ENCODE results near the gene PLXDC1.
"Not testable (repeated sequence)": the region's sequence is repeated elsewhere in the genome, so short reads cannot be mapped to it uniquely, and the experiment has no call there.

The PLXDC1 gene

DNA sequence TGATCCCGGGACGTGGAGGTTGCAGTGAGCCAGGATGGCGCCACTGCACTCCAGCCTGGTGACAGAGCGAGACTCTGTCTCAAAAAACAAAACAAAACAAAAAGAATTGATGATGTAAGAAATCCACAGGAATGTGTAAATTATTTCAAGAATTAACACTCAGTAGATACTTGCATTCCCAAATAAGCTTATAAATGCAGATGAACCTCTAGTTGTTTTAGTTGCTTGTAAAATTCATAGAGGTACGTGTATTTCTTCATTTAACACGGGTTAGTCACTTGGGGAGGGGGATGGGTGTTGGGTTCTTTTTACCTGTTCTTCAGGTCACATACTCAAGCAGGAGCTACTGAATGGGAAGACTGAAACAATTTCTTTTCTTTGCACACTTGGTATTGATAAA lies 128.5 kb downstream of the PLXDC1 start:
- Histone ChIP-seq H3K27me3 (ENCODE audit: insufficient read depth, insufficient read length) (peaks cover 23% of the 10 kb centered on the region), H3K9ac (ENCODE audit: insufficient read length, low read depth) (no peak overlapping the region)

DNA sequence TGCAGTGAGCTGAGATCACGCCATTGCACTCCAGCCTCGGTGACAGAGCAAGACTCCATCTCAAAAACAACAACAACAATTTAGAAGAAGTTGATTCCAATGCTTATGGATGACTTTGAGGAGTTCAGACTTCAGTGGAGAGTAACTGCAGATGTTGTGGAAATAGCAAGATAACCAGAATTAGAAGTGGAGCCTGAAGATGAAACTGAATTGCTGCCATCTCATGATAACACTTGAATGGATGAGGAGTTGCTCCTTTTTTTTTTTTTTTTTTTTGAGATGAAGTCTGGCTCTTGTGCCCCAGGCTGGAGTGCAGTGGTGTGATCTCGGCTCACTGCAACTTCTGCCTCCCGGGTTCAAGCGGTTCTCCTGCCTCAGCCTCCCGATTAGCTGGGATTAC lies 131.4 kb downstream of the PLXDC1 start:
- not testable (repeated sequence) for H3K36me3 ChIP-seq (ENCODE audit: insufficient read depth, insufficient read length, low read length); H3K4me1 ChIP-seq (ENCODE audit: insufficient read depth, insufficient read length); DNase-seq (ENCODE audit: low read depth, low spot score); H3K9me3 ChIP-seq (ENCODE audit: insufficient read depth, low read length); H3K27me3 ChIP-seq (ENCODE audit: insufficient read depth, insufficient read length); H3K9ac ChIP-seq (ENCODE audit: insufficient read length, low read depth); H3K4me3 ChIP-seq (ENCODE audit: insufficient read length, low read depth)

More for the DNA sequence above, 128.5 kb downstream of the PLXDC1 start:
- no peaks in the 10 kb centered on the region for H3K4me1 ChIP-seq (ENCODE audit: insufficient read depth, insufficient read length)
- DNase-seq (ENCODE audit: low read depth, low spot score), result no peak
- H3K9me3 ChIP-seq (ENCODE audit: insufficient read depth, low read length), result no peaks in the 10 kb centered on the region
- no peak overlapping the region for H3K4me3 ChIP-seq (ENCODE audit: insufficient read length, low read depth)
- no peaks in the 10 kb centered on the region for H3K36me3 ChIP-seq (ENCODE audit: insufficient read depth, insufficient read length, low read length)
- TF ChIP-seq YY1 (IDR thresholded peaks at IDR 0.05; ENCODE audit: insufficient read depth, insufficient read length), result no peak
- TF ChIP-seq SUZ12 (IDR thresholded peaks at IDR 0.05; ENCODE audit: extremely low read depth, insufficient read depth, insufficient read length), result no peak
- no peak for TF ChIP-seq ZNF274 (IDR thresholded peaks at IDR 0.05; ENCODE audit: low read depth, low read length)

DNA sequence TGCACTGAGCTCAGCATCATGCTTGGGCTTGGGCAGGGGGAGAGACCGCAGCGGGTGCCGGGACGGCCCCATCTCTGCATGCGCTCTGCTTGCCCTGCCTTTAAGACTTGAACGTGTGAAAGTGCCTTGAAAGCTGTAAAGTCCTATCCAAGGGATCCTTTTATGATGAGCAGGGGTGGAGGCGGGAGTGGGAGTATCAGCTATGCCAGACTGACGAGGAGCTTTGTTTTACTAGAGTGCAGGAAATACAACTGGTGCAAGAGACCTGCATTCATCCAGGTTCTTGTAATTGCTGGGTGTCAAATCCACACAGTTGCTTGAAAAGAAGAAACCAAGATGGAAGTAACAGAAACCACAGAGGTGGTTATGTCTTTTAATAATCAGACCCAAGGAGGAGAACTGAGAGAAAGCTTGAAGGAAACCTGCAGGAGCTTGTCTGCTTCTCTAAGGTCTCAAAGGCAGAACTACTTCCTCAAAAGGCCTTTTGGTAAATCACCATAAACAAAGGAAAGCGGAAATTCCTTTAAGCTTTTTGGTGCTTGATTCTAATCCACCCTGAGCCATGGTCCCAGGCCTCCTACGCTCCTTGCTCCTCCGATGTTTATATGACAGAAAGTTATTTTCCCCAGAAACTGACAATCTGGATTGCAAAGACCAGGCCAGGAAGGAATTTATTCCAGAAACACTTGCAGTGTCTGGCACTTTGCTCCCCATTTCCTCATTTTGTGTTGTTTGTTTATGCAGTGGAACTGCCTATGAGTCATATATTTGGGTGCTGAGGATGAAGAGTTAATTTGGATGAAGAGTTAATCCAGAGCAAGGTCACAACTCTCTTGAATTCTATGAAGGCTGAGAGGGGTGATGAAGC lies 132.9 kb downstream of the PLXDC1 start:
- Histone ChIP-seq H3K36me3 (ENCODE audit: insufficient read depth, insufficient read length, low read length) (no peaks in the 10 kb centered on the region), H3K9me3 (ENCODE audit: insufficient read depth, low read length) (no peaks in the 10 kb centered on the region), H3K4me1 (ENCODE audit: insufficient read depth, insufficient read length) (peaks cover 7% of the 10 kb centered on the region), H3K4me3 (ENCODE audit: insufficient read length, low read depth) (no peak overlapping the region), H3K27me3 (ENCODE audit: insufficient read depth, insufficient read length) (no peaks in the 10 kb centered on the region), H3K9ac (ENCODE audit: insufficient read length, low read depth) (no peak overlapping the region)
- DNase-seq (ENCODE audit: low read depth, low spot score), result no peak
- TF ChIP-seq SUZ12 (IDR thresholded peaks at IDR 0.05; ENCODE audit: extremely low read depth, insufficient read depth, insufficient read length), result no peak

DNA sequence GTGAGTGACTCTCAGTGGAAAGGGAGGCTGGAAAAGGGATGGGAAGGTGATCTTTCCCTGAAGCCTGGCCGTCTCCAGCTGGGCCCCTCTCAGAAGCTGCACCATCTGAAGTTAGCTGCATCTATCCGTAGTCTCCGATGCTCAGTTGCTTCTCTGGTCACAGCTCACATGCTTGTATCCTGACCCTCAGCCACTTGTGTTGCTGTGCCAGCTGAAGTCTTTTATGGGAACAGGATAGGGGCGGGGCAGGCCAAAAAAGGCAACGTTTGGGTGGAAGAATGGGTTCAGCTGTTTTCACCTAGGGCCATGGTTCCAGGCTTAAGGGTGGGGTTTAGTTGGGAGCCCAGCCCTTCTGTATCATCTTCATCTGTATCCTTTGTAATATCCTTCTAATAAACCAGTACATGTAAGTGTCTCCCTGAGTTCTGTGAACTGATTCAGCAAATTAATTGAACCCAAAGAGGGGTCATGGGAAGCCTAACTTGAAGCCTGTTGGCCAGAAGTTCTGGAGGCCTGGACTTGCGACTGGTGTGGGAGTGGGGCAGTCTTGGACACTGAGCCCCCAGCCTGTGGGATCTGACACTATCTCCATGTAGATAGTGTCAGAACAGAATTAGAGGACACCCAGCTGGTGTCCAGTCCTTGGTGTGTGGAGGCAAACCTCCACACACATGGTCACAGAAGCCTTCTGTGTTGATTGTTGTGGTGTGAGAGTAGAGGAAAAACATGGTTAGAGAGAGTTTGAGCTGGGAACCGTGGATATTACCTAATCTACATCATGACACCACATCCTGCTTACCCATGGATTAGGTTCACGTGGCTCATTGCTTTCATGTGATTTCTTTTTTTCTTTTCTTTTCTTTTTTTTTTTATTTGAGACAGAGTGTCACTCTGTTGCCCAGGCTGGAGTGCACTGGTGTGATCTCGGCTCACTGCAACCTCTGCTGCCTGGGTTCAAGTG lies 135.0 kb downstream of the PLXDC1 start:
- Histone ChIP-seq H3K4me1 (ENCODE audit: insufficient read depth, insufficient read length) (peaks cover 10% of the 10 kb centered on the region), H3K9ac (ENCODE audit: insufficient read length, low read depth) (no peak overlapping the region), H3K27me3 (ENCODE audit: insufficient read depth, insufficient read length) (no peaks in the 10 kb centered on the region), H3K36me3 (ENCODE audit: insufficient read depth, insufficient read length, low read length) (no peaks in the 10 kb centered on the region), H3K4me3 (ENCODE audit: insufficient read length, low read depth) (no peak overlapping the region), H3K9me3 (ENCODE audit: insufficient read depth, low read length) (no peaks in the 10 kb centered on the region)
- no peak for DNase-seq (ENCODE audit: low read depth, low spot score)
- TF ChIP-seq ZNF274 (IDR thresholded peaks at IDR 0.05; ENCODE audit: low read depth, low read length) (no peak), SUZ12 (IDR thresholded peaks at IDR 0.05; ENCODE audit: extremely low read depth, insufficient read depth, insufficient read length) (no peak), YY1 (IDR thresholded peaks at IDR 0.05; ENCODE audit: insufficient read depth, insufficient read length) (no peak)

DNA sequence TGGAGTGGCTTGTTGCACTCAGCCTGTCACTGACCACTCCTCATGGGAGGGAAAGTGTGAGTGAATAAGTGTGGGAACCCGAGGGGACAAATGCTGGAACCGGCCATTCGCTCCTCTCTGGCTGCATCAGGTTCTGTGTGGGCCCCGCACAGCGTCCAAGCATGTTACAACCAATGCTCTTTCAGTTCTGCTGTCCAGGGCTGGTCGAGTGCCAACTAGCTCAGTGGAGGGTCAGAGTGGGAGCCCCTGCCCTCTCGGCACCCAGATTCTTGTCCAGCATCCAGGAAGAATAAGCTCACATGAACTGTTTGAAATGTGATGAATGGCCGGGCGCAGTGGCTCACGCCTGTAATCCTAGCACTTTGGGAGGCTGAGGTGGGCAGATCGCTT lies 135.9 kb downstream of the PLXDC1 start:
- Histone ChIP-seq H3K9ac (ENCODE audit: insufficient read length, low read depth) (no peak overlapping the region), H3K27me3 (ENCODE audit: insufficient read depth, insufficient read length) (no peaks in the 10 kb centered on the region), H3K9me3 (ENCODE audit: insufficient read depth, low read length) (no peaks in the 10 kb centered on the region), H3K4me3 (ENCODE audit: insufficient read length, low read depth) (no peak overlapping the region), H3K4me1 (ENCODE audit: insufficient read depth, insufficient read length) (peaks cover 10% of the 10 kb centered on the region), H3K36me3 (ENCODE audit: insufficient read depth, insufficient read length, low read length) (no peaks in the 10 kb centered on the region)
- TF ChIP-seq SUZ12 (IDR thresholded peaks at IDR 0.05; ENCODE audit: extremely low read depth, insufficient read depth, insufficient read length) (no peak), ZNF274 (IDR thresholded peaks at IDR 0.05; ENCODE audit: low read depth, low read length) (no peak), YY1 (IDR thresholded peaks at IDR 0.05; ENCODE audit: insufficient read depth, insufficient read length) (no peak)
- DNase-seq (ENCODE audit: low read depth, low spot score), result no peak

DNA sequence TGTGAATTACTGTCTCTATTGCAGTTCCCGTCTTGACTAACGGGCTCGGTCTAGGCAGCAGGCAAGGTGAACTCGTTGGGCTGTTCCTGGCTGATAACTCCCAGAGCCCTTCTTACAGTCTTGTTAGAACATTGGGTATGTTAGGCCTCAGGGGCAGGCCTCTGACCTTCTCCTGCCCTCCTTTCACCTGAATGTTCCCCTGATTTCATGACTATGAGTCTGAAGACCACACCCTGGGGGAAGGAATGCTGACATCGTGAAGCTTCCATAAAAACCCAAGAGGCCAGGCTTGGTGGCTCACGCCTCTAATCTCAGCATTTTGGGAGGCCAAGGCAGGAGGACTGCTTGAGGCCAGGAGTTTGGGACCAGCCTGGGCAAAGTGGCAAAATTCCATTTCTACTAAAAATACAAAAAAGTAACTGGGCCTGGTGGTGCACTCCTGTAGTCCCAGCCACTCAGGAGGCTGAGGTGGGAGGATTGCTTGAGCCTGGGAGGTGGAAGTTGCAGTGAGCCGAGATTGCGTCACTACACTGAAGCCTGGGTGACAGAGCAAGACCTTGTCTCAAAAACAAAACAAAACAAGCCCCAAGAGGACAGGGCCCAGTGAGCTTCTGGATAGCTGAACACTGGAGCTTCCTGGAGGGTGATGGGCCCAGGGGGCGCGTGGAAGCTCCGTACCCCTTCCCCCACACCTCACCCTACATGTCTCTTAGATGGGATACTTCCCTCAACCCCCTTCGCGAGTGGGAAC lies 136.5 kb downstream of the PLXDC1 start:
- Histone ChIP-seq H3K27me3 (ENCODE audit: insufficient read depth, insufficient read length) (no peaks in the 10 kb centered on the region), H3K4me1 (ENCODE audit: insufficient read depth, insufficient read length) (peaks cover 12% of the 10 kb centered on the region), H3K9me3 (ENCODE audit: insufficient read depth, low read length) (no peaks in the 10 kb centered on the region), H3K4me3 (ENCODE audit: insufficient read length, low read depth) (no peak overlapping the region), H3K9ac (ENCODE audit: insufficient read length, low read depth) (no peak overlapping the region), H3K36me3 (ENCODE audit: insufficient read depth, insufficient read length, low read length) (no peaks in the 10 kb centered on the region)
- TF ChIP-seq YY1 (IDR thresholded peaks at IDR 0.05; ENCODE audit: insufficient read depth, insufficient read length) (no peak), SUZ12 (IDR thresholded peaks at IDR 0.05; ENCODE audit: extremely low read depth, insufficient read depth, insufficient read length) (no peak), ZNF274 (IDR thresholded peaks at IDR 0.05; ENCODE audit: low read depth, low read length) (no peak)
- DNase-seq (ENCODE audit: low read depth, low spot score), result no peak

All from NT2/D1 (cell line).